ENCODE measurements around the gene UGT2B28.
"Not testable (repeated sequence)": the region's sequence is repeated elsewhere in the genome, so short reads cannot be mapped to it uniquely, and the experiment has no call there.

UGT2B28 gene

GRCh38 chr4:69280081-69280480, at the start of gene UGT2B28:
UGT2B28 (plus strand) TSS chr4:69280475; CDS start chr4:69280501, 26 bp downstream.
- not testable (repeated sequence) for DNase-seq (ENCODE audit: low read depth in 2 of 2)

GRCh38 chr4:69239092-69239491, 41.2 kb upstream of the UGT2B28 start:
- no peak for DNase-seq (ENCODE audit: low read depth in 2 of 2)

- no peak for DNase-seq (ENCODE audit: low read depth in 2 of 2)
Measured at GRCh38 chr4:69239557-69240168, 40.6 kb upstream of the UGT2B28 start.

- DNase-seq (ENCODE audit: low read depth in 2 of 2): not testable (repeated sequence)
Measured at GRCh38 chr4:69240787-69241186, 39.5 kb upstream of the UGT2B28 start.

- DNase-seq (ENCODE audit: low read depth in 2 of 2): not testable (repeated sequence)
Measured at GRCh38 chr4:69241746-69242145, 38.5 kb upstream of the UGT2B28 start.

- not testable (repeated sequence) for DNase-seq (ENCODE audit: low read depth in 2 of 2)
Measured at GRCh38 chr4:69242562-69243240, 37.6 kb upstream of the UGT2B28 start.

- DNase-seq (ENCODE audit: low read depth in 2 of 2): not testable (repeated sequence)
Measured at GRCh38 chr4:69250884-69251283, 29.4 kb upstream of the UGT2B28 start.

GRCh38 chr4:69253147-69253772, 27.0 kb upstream of the UGT2B28 start:
- not testable (repeated sequence) for DNase-seq (ENCODE audit: low read depth in 2 of 2)

- DNase-seq (ENCODE audit: low read depth in 2 of 2): not testable (repeated sequence)
Measured at GRCh38 chr4:69268612-69269011, 11.7 kb upstream of the UGT2B28 start.

GRCh38 chr4:69296356-69296755, 16.1 kb downstream of the UGT2B28 start:
- not testable (repeated sequence) for DNase-seq (ENCODE audit: low read depth in 2 of 2)

- DNase-seq (ENCODE audit: low read depth in 2 of 2): not testable (repeated sequence)
Measured at GRCh38 chr4:69308426-69309033, 28.3 kb downstream of the UGT2B28 start.

GRCh38 chr4:69309549-69310076, 29.3 kb downstream of the UGT2B28 start:
- DNase-seq (ENCODE audit: low read depth in 2 of 2): not testable (repeated sequence)

- not testable (repeated sequence) for DNase-seq (ENCODE audit: low read depth in 2 of 2)
Measured at GRCh38 chr4:69310262-69310661, 30.0 kb downstream of the UGT2B28 start.

GRCh38 chr4:69317669-69318298, 37.5 kb downstream of the UGT2B28 start:
- DNase-seq (ENCODE audit: low read depth in 2 of 2): not testable (repeated sequence)

GRCh38 chr4:69321153-69321729, 41.0 kb downstream of the UGT2B28 start:
- DNase-seq (ENCODE audit: low read depth in 2 of 2): no peak

- no peak for DNase-seq (ENCODE audit: low read depth in 2 of 2)
Measured at GRCh38 chr4:69322055-69322454, 41.8 kb downstream of the UGT2B28 start.

- DNase-seq (ENCODE audit: low read depth in 2 of 2): no peak
Measured at GRCh38 chr4:69323284-69323683, 43.0 kb downstream of the UGT2B28 start.

- no peak for DNase-seq (ENCODE audit: low read depth in 2 of 2)
Measured at GRCh38 chr4:69330345-69331047, 50.2 kb downstream of the UGT2B28 start.

- DNase-seq (ENCODE audit: low read depth in 2 of 2): not testable (repeated sequence)
Measured at GRCh38 chr4:69331304-69331703, 51.0 kb downstream of the UGT2B28 start.

GRCh38 chr4:69335485-69335884, 55.2 kb downstream of the UGT2B28 start:
- not testable (repeated sequence) for DNase-seq (ENCODE audit: low read depth in 2 of 2)

- not testable (repeated sequence) for DNase-seq (ENCODE audit: low read depth in 2 of 2)
Measured at GRCh38 chr4:69343114-69343513, 62.8 kb downstream of the UGT2B28 start.

All from stimulated activated CD4-positive, alpha-beta T cell treated with anti-CD3 and anti-CD28 coated beads, Interleukin-4, amount 100 ng/mL, for 48 hours (primary cell).